Activated CD4-positive, alpha-beta T cell treated with anti-CD3 and anti-CD28 coated beads for 48 hours (primary cell): ENCODE data around the gene INPP4B.

Source experiments
- DNase-seq: peaks from one replicate; pipeline ENCODE4 v3.0.0-alpha.2; 2020

Gene INPP4B

DNA sequence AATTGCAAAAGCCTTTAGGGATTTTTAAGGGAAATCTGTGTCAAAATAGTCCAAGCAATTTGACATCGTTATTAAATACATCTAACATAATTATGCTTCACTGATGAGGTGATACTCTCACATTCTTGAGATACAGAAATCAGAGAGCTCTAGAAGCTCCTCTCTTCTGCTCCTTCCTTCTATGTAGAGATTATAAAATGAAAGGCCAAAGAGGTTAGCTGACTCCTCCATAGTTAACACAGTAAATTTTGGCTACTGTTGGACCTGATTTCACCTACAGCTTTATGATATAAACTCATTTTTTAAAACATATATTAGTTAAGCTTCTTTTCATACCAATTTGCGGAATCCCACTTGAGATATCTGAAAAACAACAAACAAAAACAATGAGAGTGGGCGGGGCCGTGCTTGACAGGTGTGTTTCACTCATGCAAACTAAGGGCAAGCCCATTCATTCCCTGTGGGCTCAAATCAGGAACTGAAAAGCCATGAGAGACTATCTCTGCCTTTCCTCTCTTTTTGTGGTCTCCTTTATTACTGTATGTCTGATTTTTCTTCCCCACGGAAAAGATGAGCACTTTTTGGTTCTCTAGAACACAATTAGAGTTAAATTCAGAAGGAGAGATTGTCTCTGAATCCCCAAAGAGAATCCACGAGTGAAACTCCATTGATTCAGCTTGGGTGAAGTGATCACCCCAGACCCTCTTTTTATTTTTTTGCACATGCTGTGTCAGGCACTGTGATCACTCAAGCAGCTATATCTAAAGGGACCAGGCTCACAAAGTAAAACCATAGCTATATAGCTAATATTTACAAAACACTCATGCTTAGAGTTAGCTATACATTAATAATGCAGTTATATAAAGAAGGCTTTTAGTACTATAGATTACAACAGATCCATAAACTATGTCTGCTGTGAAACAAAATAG, 643.4 kb downstream of the INPP4B start:
- DNase-seq, result no peak

DNA sequence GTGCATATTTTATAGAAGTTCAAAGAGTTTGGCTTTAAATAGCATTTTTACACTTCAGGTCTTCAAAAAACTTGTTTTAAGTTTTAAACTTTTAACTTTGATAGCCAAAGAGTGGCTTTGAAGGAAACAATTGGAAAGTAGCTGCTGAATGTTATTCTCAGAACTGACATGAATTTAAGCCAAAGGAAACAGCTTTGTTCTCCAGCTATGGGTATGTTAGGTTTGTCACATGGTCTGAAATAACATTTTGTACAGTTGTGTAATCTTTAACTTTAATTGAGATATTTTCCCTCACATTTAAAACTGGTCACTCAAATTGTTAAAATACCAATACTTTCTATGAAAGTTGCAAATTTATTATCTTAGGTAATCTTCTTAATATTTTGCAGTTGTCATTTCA, 645.1 kb downstream of the INPP4B start:
- no peak for DNase-seq

DNA sequence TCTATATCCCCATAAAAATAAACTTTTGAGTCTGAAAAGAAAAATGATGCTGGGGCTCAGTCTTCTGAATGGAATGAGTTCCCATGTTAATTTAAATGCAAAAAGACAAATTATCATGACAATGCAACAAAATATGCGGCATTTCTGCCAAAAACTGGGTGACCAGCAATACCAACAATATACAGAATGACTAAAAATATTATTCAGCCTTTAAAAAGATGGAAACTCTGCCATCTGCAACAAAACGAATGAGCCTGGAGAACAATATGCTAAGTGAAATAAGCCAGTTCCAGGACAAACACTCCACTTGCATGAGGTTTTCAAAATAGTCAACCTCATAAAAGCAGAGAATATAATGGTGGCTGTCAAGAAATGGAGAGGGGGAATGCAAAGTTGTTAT, 651.2 kb downstream of the INPP4B start:
- DNase-seq, result no peak

DNA sequence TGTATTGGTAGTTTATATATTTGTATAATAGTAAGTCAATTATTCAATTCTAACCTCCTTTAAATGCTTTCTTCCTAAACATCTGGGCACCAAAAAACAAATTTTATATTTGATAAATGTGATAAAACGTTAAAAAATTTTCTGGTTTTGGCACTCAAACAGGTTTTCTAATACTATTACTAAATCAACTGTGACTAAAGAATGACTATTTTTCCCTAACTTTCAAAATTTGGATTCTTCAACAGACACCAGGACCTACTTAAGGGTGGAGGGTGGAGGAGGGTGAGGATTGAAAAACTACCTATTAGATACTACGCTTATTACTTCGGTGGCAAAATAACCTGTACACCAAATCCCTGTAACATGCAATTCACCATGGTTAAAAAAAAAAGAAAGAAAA, 654.2 kb downstream of the INPP4B start:
- no peak for DNase-seq

DNA sequence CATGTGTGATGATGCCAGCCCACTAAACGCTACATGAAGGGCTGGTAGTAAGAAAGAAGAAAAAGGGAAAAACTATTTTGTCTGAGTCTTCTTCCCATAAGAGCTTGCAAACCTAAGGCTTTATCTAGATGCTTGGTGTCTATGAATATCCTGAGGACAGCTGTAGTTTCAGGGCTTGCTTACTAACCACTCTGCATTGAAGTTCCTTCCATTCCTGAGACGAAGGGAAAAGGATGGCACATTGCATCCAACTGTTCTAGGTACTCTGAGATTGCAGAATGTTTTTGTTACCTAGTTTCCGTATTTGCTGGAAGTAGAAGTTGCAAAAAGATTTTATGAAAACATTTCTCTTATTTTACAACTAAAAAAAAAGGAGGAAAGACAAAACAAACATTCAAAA, 665.1 kb downstream of the INPP4B start:
- DNase-seq, result no peak

DNA sequence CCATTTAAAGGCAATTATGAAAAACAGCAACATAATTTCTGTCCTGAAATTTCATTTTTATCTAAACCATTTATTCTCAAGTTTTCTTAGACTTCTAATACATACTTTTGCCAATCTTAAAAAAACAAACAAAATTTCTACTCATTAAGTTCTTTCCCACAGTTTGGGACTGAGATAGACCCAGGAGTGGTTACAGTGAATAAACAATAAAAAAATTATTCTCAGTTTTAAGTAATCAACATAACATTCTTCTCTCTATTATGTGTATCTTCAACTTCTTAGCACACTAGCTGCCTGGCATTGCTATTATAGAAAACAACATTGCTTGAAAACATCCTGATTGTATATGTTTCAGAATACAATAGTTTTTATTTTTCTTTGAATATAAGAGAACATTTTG, 676.9 kb downstream of the INPP4B start:
- no peak for DNase-seq

- no peak for DNase-seq
Measured at GRCh38 chr4:142168181-142168580, 677.9 kb downstream of the INPP4B start.

DNA sequence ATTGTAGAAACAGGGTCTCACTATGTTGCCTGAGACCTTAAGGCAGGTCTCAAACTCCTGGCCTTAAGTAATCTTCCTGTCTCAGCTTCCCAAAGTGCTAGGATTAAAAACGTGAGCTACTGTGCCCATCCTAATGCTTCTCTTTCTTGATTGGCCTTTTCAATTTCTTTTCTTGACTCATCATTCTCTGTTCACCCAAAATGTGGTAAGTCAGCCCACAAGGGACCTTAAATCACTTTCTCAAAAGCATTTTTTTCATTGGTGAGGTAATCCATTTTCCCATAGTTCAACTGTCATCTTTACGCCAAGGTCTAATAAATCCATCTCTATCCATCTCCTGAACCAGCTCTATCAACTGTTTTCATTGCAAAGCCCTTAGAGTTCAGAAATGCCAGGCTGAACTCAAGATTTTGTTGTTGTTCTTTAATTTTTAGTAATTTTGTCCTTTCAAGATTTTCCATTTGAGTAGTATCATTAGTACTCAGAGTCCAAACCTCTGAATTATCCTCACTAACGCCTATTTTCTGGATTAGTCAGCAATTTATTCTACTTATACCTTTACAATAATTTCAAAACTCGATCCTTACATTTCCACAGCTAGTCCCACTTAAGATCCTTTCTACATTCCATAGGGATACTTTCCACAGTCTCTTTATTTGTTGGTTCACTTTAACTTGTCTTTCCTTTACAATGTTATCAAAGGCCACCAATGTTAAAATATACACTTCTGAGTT, 681.2 kb downstream of the INPP4B start:
- DNase-seq, result no peak

DNA sequence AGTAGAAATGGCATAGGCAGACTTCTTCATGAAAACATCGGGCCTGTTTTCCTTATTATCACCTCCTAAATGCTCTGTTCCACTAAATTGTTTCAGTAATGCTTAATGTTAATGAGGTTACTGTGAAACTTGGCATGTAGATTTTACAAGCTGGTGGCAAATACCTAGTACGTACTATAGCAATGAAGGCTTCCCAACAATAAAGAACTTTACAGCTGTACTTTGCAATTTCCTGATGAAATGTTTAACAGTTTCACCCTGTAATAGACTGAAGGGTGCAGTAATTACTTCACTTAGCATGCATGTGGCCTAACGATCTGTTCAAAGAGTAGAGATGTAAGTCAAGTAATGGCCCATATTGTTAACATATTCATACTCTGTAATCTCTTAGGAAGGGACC, 685.0 kb downstream of the INPP4B start:
- DNase-seq, result no peak

GRCh38 chr4:142160509-142160908, 685.6 kb downstream of the INPP4B start:
- DNase-seq, result no peak

DNA sequence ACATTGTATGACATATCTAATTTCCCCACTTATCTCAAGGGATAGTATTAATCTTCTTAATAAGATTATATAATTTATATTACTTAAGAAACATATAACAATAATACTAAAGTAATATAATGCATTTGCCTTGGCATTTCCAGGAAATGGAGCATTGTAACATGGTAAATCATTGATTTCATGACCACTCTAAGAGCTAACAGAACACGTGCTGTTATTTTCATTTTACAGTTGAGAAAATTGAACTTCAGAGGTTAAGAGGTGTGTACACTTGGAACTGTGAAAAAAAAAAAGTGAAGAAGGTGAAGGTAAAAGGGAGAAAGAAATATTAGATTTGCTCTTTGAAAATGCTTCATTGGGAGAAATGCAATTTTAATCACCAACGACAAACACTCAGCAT, 687.1 kb downstream of the INPP4B start:
- no peak for DNase-seq

GRCh38 chr4:142156256-142156655, 689.8 kb downstream of the INPP4B start:
- DNase-seq, result no peak

GRCh38 chr4:142155347-142155746, 690.8 kb downstream of the INPP4B start:
- no peak for DNase-seq

DNA sequence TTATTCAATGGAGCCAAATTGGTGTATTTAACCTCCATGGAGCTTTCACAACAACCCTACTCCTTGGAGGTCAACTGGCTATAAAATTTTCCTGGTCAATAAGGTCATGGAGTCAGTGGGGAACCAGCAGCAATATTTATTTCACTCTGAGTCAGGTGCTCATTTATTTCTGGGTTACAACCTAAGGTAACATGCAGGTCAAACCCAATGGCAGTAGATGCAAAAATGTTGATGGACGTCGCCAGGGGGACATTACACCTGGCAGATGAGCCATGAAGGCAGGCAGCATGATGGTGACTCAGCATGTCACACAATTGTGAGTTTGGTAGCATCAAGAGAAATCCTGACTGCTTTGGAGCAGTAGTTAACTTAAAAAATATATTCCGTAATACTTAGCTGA, 695.6 kb downstream of the INPP4B start:
- no peak for DNase-seq

DNA sequence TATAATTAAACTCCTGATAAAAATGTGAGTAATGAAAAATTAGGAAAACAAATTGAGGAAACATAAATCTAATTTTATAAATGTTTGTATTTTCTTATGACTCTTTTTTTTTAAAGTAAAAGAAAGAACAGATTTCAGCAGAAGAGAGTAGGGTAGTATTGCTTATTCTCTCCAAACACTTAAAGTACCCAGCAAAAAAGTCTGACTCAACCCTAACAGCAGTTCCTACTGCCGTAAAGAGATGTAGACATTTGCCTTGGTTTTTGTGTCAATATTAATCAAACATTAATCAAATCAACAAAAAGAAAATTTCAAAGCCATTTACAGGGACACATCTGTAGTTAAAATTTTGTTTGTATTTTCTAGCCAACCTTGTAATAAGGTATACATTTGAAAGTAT, 701.3 kb downstream of the INPP4B start:
- no peak for DNase-seq

DNA sequence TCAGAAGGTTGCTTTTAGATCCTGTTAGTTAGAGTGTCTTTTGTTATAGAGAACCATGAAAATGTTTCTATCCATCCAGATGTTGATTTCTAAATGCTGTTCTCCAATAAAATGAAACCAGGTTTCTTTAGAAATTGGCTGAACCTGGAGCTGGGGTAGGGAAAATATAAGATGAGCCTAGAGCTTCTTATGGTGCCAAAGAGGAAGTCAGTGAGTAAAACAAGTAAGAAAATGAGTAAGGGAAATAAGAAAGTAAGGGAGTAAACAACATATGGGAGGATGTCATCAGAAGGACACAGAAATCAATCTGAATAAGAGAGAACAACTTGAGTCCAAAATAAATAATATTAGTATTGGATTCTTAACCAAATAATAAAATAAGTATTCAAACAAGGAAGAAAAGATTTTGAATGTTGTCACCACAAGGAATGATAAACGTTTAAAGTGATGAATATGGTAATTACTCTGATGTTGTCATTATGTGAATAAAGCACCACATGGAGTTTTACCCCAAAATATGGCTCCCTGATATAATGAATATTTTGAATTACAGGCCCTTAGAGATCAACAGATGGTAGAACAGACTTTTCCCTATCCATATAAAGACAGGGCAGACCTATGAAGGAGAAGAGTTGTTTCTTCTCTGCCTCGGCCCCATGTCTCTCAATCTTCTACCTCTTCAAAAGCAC, 703.6 kb downstream of the INPP4B start:
- DNase-seq, result no peak

- DNase-seq, result no peak
Measured at GRCh38 chr4:142141224-142141623, 704.9 kb downstream of the INPP4B start.

DNA sequence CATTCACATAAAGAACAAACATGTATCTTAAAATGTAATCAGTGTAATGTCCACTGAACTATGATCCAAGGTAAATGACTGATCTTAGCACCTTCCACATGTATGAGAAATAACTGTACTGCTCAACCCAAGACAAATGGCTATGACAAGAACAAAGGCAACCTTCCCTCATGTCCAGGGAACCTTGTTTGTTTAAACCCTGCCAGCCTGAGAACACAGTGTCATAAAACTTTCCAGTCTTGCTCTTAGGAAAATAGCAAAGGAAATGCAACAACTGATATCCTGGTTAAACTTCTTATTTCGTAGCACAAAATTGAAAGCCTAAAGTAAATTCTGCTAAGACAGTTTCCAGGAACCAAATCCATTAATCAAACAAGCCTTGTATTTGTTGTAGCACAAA, 715.4 kb downstream of the INPP4B start:
- DNase-seq, result no peak

DNA sequence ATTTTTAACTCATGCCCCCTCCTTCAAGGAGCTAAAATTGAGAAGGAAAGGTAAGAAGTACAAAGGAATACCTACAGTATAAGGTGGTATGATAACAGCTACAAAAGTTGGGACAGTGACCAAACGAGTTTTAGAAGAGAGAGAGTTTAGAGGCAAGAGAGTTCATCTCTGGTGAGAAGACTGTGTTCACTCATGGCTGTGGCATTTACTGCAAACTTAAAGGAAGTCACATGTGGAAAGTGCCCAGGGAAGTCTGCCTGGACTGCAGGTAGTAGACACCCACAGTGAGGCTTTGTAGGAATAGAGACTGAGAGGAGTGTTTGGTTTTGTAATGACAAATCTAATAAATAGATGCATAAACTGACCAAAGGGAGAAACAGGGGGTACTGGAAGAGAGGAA, 716.2 kb downstream of the INPP4B start:
- DNase-seq, result no peak

DNA sequence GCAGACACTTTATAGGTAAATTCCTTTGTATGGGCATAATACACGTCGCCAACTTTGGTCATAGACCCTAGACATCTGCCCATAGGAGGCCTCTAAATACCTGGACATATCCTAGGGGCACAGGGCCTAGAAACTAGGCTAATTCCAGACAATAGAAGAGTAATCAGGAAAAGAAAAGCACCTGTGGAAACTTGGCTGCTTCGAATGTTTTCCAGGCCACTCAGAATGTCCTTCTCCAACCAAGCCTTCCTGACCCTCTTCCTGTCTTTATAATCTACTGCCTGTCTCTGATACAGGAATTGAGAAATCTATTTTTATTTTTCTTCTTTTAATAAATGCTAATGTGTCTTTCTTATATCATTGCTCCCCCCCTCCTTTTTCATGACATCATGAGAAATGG, 716.6 kb downstream of the INPP4B start:
- no peak for DNase-seq

DNA sequence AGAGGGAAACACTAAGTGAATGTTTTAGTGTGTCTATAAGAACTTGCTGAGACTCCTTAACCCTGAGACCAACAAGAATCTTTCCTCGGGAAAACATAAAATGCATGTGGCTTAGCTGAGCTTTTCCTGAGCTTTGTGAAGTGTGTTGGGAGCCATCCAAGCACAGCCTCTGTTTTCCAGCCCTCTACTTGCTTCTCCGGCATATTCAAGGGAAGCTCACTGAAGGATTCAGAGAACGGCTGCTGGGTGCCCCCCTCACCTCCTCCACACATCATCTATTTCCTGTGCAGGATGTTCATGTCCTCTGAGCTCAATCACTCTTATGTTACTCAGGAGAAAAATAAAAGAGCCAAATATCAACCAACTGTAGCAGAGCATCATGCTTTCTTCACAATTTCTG, 717.6 kb downstream of the INPP4B start:
- no peak for DNase-seq

- peak; percentile 70 for DNase-seq
Measured at GRCh38 chr4:142126890-142127497, 719.1 kb downstream of the INPP4B start.

GRCh38 chr4:142124874-142125273, 721.2 kb downstream of the INPP4B start:
- DNase-seq, result no peak
